Activated CD8-positive, alpha-beta memory T cell treated with anti-CD3 and anti-CD28 coated beads for 4 hours (primary cell): ENCODE results near the gene IQSEC1.

Source experiments
- DNase-seq, 2 donors: peaks; one replicate each; pipeline ENCODE4 v3.0.0-alpha.2; 2020; ENCODE audit warnings: low read depth in 2 of 2

Gene IQSEC1

DNA sequence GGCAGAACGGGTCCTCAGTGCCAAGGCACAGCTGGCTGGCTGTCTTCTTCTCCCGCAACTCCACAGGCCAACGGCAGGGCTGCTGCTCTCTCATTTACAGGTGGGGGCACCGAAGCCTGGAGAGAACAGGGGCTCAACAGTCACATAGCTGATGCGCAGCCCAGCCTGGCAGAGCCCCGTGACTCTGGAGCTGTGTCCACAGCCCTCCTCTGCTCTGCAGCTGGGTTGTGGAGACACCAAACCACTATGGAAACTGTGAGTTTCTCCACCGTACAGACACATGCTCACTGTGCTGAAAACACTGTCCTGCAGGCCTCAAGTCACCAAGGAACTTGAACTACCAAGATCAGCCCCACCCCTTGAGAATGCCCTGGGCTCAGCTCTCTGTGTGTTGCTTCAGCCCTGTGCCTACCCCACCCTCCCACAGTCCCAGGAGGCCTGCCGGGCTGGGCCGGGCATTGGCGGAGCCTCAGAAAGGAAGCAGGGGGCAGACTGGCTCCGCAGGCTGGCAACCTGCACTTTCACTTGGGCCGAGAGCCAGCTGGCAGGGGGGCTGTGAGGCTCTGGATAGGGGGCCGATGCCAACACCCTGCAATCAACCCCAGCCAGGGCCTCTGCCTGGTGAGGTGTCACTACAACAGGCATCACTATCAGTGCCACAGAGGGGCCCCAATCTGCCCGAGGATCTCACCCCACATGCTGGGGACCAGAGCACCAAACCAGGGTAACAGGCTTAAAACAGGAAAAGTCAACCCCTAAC lies 118.2 kb downstream of the IQSEC1 start:
- DNase-seq, result no peak

GRCh38 chr3:12954180-12954579 lies 119.0 kb downstream of the IQSEC1 start:
- no peak for DNase-seq

DNA sequence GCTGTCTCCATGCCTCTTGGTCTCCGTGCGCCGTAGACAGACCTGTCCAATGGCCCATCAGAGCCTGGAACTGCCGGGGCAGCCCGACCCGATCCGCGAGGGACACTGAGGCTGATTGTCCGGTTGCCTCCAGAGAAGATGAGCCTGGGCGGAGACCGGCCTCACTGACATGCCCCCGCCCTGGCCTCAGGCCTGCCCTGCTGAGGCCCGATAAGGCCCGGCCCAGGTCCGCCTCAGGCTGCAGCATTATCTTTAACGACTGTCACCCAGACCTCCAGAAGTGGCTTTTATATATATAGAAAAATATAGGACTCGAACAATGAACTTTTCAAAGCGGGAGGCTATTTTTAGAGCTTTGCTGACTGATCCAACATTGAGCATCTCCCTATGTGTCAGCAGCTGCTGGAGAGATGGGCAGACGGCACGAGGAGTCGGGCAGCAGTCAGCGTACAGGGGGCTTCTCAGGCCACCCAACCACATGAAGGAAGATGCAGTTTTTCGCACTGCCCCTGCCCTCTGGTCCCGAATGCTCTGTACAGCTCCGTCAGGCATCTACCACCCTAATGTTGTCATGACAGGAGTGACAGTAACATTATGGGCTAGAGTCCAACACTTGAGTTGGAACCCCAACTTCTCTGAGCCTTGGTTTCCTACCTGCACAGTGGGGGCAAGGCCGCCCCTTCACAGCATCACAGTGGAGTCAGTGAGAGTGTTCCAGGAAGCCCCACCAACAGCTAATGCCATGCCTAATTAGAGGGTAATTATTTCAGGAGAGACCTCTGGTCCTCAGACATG lies 119.8 kb downstream of the IQSEC1 start:
- DNase-seq, result no peak

GRCh38 chr3:12952343-12953200 lies 120.7 kb downstream of the IQSEC1 start:
- DNase-seq, result no peak

- no peak for DNase-seq
These were observed 124.1 kb downstream of the IQSEC1 start for GRCh38 chr3:12948891-12949711.

- no peak for DNase-seq
These were observed 124.9 kb downstream of the IQSEC1 start for GRCh38 chr3:12948371-12948770.

DNA sequence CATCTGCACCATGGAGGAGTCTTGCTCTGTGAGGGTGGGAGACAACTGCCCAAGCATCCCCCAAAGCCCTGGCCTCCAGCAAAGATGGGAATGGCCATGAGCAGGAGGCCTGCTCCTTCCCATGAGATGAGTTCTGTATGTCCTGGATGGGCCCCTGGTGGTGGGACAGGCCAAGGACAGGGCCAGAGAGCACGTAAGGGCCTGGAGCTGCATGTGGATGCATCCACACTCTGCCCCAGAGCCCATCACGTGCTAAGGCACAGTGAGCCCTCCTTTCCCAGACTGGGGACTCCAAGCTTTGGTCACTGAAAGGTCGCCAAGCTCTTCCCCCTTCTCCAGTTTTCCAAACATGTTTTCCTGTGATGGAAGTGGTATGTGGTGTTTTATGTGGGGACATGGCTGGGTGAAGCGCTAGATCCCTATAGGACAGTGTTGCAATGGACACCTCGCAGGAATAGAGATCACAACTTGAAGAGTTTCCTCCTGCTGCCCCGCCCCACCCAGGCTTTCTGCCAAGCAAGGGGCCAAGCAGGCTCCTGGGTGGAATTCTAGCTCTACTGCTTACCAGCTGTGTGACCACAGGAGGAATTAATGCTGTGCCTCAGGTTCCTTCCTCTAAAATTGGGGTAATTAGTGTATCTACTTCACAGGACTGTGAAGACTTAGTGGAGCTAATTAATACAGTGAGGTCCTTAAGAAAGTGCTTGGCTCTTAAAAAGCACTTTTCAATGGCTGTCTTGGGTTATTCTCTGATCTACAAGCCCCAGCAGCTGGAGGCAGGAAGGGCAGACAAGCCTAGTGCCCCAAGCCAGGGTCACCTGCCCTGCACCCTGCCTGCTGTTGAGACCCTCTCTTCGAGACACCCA lies 125.5 kb downstream of the IQSEC1 start:
- no peak for DNase-seq

GRCh38 chr3:12946649-12947316 lies 126.4 kb downstream of the IQSEC1 start:
- DNase-seq, result no peak

GRCh38 chr3:12946251-12946648 lies 127.0 kb downstream of the IQSEC1 start:
- no peak for DNase-seq

GRCh38 chr3:12944849-12945248 lies 128.4 kb downstream of the IQSEC1 start:
- no peak for DNase-seq

- DNase-seq, result no peak
These were observed 128.8 kb downstream of the IQSEC1 start for GRCh38 chr3:12944413-12944812.

GRCh38 chr3:12943124-12944021 lies 129.9 kb downstream of the IQSEC1 start:
- DNase-seq, result no peak

DNA sequence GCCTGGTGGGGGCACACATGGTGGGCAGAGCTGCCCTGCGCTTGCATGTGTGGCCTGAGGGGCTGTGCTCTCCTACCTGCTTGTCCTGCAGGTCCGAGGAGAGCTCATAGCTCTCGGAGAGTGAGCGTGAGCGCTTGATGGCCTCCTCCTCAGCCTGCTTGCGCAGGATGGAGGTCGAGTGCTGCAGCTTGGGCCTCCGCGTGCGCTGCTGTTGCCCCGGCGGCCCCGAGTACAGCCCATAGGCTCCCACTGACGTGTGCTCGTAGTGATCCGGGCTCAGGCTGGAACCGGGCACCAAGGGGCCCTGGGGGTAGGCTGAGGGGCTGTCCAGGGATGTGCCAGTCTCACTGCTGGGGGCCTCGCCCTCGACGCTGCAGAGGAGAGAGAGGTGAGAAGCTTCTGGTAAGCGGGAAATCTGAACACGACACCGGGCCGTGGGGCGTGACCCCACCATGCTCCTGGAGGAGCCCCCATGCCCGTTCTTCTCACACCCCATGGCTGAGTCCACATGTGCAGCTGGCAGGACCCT lies 131.7 kb downstream of the IQSEC1 start:
- DNase-seq, result no peak

DNA sequence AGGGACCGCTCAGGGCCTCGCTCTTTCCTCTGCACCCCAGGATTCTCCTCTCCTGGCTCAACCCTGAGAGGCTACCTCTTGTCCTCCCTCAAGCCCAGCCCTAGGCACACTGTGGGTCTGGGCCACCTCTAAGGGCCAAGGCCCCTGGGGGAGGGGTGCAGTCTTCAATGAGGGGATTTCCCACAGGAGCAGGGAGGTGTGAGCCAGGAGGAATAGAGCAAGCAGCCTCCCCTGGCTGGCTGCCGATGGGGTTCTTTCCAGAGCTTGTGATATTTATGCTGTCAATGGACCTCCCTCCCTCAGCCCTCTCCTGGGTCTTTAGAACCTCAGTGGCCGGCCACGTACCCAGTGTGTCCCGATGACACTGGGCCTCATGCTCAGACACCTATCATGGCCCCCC lies 132.4 kb downstream of the IQSEC1 start:
- no peak for DNase-seq

- no peak for DNase-seq
These were observed 134.1 kb downstream of the IQSEC1 start for GRCh38 chr3:12939137-12939536.

DNA sequence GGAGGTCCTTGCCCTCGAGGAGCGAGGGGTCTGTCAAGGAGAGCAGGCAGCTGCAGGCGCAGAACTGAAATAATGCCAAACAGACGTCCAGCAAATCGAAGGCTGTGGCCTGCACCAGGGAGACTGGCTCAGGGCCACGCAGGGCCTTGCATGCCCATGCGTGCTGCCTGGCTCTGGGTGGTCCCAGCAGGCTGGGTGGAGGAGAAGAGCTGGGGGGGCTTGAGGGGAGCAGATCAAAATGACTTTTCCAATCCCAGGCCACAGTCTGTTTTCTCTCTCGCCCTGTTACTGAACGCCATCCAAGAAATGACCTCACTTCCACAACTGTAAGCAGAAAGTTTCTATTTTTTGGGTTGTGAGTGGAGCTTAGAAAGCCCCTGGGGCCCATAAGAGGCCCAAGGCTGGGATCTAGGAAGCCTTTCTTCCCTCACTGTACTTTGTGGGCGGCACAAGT lies 134.9 kb downstream of the IQSEC1 start:
- DNase-seq, result no peak

- no peak for DNase-seq
These were observed 137.1 kb downstream of the IQSEC1 start for GRCh38 chr3:12935861-12936830.
